ENCODE measurements around the gene SRSF12. TPM values are rescaled to one million over a fixed set of nuclear protein-coding genes. Genes with fewer than 3 reads are reported as not detected.
A peak's percentile ranks its signal among the peaks of the same experiment; 100 is the strongest.

Gene SRSF12
- total and polyA plus RNA-seq, 2 experiments from 2014 or later: 5.6 to 5.7 TPM

DNA sequence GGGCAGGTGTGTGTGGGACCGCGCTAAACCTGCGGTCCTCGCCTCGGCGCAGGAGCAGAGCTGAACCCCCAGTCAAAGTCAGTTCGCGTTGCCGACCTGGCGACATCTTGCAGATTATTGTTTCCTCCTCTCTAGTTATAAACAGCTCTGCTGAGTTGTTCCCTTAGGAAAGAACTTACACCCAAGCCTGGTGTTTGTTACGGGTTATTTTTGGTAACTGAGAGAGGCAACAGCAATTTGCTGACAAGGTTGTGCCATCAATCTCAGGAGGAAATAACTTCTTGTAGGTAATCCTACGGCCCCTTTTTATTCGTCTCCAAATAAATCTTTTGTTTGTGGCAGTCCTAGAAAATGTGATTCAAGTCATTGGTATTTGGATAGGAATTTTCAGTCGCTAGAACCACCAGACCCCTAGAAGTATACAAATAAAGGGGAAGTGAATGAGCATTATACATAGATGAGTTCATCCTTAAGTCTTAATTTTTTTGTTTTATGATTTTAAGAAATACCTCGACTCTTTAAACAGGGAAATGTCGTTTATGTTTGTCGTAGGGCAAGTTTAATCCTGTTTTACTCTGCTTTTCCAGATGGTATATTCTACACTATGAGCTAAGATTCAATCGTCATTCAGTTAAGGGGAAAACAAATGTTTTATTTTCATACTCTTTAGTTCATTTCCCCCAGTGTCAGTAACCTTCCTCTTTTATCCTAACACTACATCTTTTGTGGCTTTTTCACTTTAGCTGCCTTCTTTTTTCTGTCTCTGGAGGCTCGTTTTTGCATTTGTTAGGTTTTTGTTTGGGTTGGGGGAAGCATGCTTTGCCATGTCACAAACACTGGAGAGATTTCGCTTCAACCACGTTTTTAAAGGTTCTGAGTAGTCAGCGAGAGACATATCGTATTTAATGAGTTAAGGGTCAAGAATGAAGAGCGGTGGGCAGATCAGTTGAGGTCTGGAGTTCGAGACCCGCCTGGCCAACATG is 29.1 kb upstream of the SRSF12 start:
- Histone ChIP-seq H3K9me3 (ENCODE audit: low read depth) (no peaks in the 10 kb centered on the region), H3K4me2 (peak overlapping the region; percentile 96), H3K79me2 (peaks cover 17% of the 10 kb centered on the region), H3K4me1 (ENCODE audit: insufficient read depth) (peaks cover 7% of the 10 kb centered on the region), H3K27me3 (no peaks in the 10 kb centered on the region), H2AFZ (peak overlapping the region; percentile 88), H4K20me1 (ENCODE audit: insufficient read depth, poor library complexity, severe bottlenecking) (no peaks in the 10 kb centered on the region), H3K27ac (peak overlapping the region; percentile 49), H3K9me2 (replicated peaks; ENCODE audit: insufficient read depth) (no peaks in the 10 kb centered on the region), H3K36me3 (replicated peaks; ENCODE audit: insufficient read depth, low read depth) (no peaks in the 10 kb centered on the region), H3K4me3 (peak overlapping the region; percentile 75)
- TF ChIP-seq, protein P1, sequence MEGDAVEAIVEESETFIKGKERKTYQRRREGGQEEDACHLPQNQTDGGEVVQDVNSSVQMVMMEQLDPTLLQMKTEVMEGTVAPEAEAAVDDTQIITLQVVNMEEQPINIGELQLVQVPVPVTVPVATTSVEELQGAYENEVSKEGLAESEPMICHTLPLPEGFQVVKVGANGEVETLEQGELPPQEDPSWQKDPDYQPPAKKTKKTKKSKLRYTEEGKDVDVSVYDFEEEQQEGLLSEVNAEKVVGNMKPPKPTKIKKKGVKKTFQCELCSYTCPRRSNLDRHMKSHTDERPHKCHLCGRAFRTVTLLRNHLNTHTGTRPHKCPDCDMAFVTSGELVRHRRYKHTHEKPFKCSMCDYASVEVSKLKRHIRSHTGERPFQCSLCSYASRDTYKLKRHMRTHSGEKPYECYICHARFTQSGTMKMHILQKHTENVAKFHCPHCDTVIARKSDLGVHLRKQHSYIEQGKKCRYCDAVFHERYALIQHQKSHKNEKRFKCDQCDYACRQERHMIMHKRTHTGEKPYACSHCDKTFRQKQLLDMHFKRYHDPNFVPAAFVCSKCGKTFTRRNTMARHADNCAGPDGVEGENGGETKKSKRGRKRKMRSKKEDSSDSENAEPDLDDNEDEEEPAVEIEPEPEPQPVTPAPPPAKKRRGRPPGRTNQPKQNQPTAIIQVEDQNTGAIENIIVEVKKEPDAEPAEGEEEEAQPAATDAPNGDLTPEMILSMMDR (IDR thresholded peaks at IDR 0.05; ENCODE audit: poor library complexity): no peak
- TF ChIP-seq EZH2phosphoT487 (IDR thresholded peaks at IDR 0.05; ENCODE audit: low read depth, severe bottlenecking, unreplicated experiment) (no peak), EZH2 (IDR thresholded peaks at IDR 0.05; ENCODE audit: borderline replicate concordance) (no peak)
- DNase-seq (ENCODE audit: low spot score): peak; percentile 31
- 27% methylated on average over 25 of the region's 26 CpGs for WGBS (ENCODE audit: low lambda C conversion rate, missing lambda C conversion rate)

DNA sequence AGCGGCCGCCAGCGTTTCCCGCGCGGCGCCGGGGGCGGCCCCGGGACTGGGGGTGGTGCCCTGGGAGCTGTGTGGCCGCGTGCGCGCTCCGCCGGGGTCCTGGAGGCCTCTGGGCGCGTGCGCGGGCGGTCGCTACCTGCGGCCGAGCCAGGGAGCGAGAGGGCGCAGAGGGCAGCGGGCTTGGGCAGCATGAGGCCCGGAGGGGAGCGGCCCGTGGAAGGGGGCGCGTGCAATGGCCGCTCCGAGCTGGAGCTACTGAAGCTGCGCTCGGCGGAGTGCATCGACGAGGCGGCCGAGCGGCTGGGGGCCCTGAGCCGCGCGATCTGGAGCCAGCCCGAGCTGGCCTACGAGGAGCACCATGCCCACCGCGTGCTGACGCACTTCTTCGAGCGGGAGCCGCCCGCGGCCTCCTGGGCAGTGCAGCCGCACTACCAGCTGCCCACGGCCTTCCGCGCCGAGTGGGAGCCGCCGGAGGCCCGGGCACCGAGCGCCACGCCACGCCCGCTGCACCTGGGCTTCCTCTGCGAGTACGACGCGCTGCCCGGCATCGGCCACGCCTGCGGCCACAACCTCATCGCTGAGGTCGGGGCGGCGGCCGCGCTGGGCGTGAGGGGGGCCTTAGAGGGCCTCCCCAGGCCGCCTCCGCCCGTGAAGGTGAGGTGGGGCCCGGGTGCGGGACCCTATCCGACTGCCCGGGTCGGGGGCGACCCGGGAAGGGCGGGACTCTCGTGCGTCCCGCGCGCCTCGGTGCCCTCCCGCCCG is 28.3 kb upstream of the SRSF12 start, which contains the start of gene PM20D2:
Gene PM20D2, plus strand, starts transcription at position 100 of the 762 bp plus-strand sequence. Its CDS starts 90 bp downstream, at position 190.
- DNase-seq (ENCODE audit: low spot score): peak; percentile 83
- Histone ChIP-seq H4K20me1 (ENCODE audit: insufficient read depth, poor library complexity, severe bottlenecking) (no peaks in the 10 kb centered on the region), H3K27ac (peak within 1 kb of the TSS; percentile 49), H3K27me3 (no peaks in the 10 kb centered on the region), H3K36me3 (replicated peaks; ENCODE audit: insufficient read depth, low read depth) (no peaks in the 10 kb centered on the region), H3K79me2 (peaks cover 17% of the 10 kb centered on the region), H3K4me3 (peak within 1 kb of the TSS; percentile 75), H3K4me2 (peak within 1 kb of the TSS; percentile 96), H2AFZ (peak within 1 kb of the TSS; percentile 88), H3K4me1 (ENCODE audit: insufficient read depth) (peaks cover 7% of the 10 kb centered on the region), H3K9me2 (replicated peaks; ENCODE audit: insufficient read depth) (no peaks in the 10 kb centered on the region), H3K9me3 (ENCODE audit: low read depth) (no peaks in the 10 kb centered on the region)
- 1% methylated on average over 84 of the region's 102 CpGs for WGBS (ENCODE audit: low lambda C conversion rate, missing lambda C conversion rate)
- TF ChIP-seq, protein P1 (IDR thresholded peaks at IDR 0.05; ENCODE audit: poor library complexity): peak; percentile 2
- no peak for TF ChIP-seq EZH2phosphoT487 (IDR thresholded peaks at IDR 0.05; ENCODE audit: low read depth, severe bottlenecking, unreplicated experiment)

DNA sequence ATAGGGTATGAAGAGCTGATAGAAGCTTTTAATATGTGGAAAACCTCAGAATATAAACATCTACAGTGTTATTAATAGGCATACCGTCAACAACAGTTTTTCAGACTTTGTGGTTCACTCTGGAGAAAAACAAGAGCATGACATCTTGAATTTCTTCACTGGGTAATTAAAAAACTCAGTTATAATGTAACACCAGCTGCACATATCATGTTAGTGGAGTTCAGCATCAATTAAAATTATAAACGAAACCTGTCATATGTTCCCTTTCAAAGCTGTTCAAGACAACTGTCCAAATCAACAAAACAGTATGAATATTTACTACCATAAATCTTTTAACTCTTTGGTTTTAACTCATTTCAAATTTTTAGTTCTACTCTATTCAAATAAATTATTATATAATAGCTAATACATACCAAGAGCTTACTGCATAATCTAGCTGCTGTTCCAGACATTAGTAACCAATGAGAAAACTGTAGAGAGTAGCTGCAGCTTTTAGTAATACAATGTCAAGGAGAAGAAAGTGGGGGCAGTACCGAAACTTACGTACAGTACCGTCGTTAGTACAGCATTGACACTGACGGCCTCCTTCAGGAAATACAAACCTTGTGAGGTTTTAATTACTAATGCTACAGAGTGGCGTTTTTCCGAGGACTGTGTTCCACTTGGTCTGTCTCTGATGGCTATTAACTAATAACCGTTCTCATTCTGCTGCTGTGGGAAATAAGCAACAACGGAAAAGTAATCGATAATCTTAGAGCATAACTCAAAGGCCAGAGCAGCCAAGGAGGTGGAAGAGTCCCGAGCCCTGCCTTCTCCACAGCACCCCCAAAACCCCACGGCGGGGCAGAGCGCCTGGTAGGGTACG is 27.5 kb upstream of the SRSF12 start:
- WGBS (ENCODE audit: low lambda C conversion rate, missing lambda C conversion rate): 15% methylated on average over 17 of the region's 17 CpGs
- H3K27me3 ChIP-seq: no peaks in the 10 kb centered on the region
- H2AFZ ChIP-seq: peak overlapping the region; percentile 88
- peak overlapping the region; percentile 75 for H3K4me3 ChIP-seq
- H3K79me2 ChIP-seq: peaks cover 17% of the 10 kb centered on the region
- H3K9me2 ChIP-seq (replicated peaks; ENCODE audit: insufficient read depth): no peaks in the 10 kb centered on the region
- peak overlapping the region; percentile 49 for H3K27ac ChIP-seq
- H3K9me3 ChIP-seq (ENCODE audit: low read depth): no peaks in the 10 kb centered on the region
- DNase-seq (ENCODE audit: low spot score): peak; percentile 29
- H3K4me2 ChIP-seq: peak overlapping the region; percentile 96
- H4K20me1 ChIP-seq (ENCODE audit: insufficient read depth, poor library complexity, severe bottlenecking): no peaks in the 10 kb centered on the region
- no peak for TF ChIP-seq EZH2 (IDR thresholded peaks at IDR 0.05; ENCODE audit: borderline replicate concordance)
- TF ChIP-seq EZH2phosphoT487 (IDR thresholded peaks at IDR 0.05; ENCODE audit: low read depth, severe bottlenecking, unreplicated experiment): no peak
- TF ChIP-seq, protein P1 (IDR thresholded peaks at IDR 0.05; ENCODE audit: poor library complexity): no peak
- H3K36me3 ChIP-seq (replicated peaks; ENCODE audit: insufficient read depth, low read depth): no peaks in the 10 kb centered on the region
- H3K4me1 ChIP-seq (ENCODE audit: insufficient read depth): peaks cover 7% of the 10 kb centered on the region
